Urinary bladder (tissue), 4 donors: ENCODE data around the gene HKDC1. TPM values are rescaled to one million over a fixed set of nuclear protein-coding genes. Genes with fewer than 3 reads are reported as not detected.
"Not testable (repeated sequence)": the region's sequence is repeated elsewhere in the genome, so short reads cannot be mapped to it uniquely, and the experiment has no call there.

Experiments used
- DNase-seq: peaks from one replicate; pipeline ENCODE4 v3.0.0-alpha.2; 2015; ENCODE audit errors: extremely low spot score
- H3K27ac ChIP-seq: one replicate; pipeline ENCODE4 v1.5.1; 2013; ENCODE audit warnings: low read depth, mild to moderate bottlenecking, moderate library complexity
- H3K36me3 ChIP-seq: one replicate; pipeline ENCODE4 v1.6.1; 2013; ENCODE audit warnings: mild to moderate bottlenecking, moderate library complexity; ENCODE audit not compliant: insufficient read depth
- H3K4me1 ChIP-seq: one replicate; pipeline ENCODE4 v1.6.1; 2013; ENCODE audit warnings: mild to moderate bottlenecking, moderate library complexity; ENCODE audit not compliant: insufficient read depth
- H3K4me3 ChIP-seq: one replicate; pipeline ENCODE4 v1.5.1; 2013; ENCODE audit warnings: low read depth, low read length
- whole genome bisulfite sequencing: extraction: QIAGEN DNeasy Blood & Tissue Kit; methylation state at CpG from one replicate; pipeline ENCODE4 v1.1.7; 2013; 5-methylcytosine and 5-hydroxymethylcytosine counted together
- polyA plus RNA-seq: library from polyadenylated mRNA; stranded (reverse); fragments of 200-250 nt; gene quantifications from one replicate; pipeline ENCODE4 v1.2.3, GENCODE V29; 2013
- total RNA-seq: library from RNA; depleted of rRNA; stranded (reverse); fragments of >200 nt; gene quantifications from one replicate; pipeline ENCODE4 v1.2.3, GENCODE V29; 2014
- donor health status: healthy with polysubstance abuse.
- donor health status: healthy.

Gene HKDC1
- total and polyA plus RNA-seq, 2 donors = 0.28 TPM; not detected in 1

DNA sequence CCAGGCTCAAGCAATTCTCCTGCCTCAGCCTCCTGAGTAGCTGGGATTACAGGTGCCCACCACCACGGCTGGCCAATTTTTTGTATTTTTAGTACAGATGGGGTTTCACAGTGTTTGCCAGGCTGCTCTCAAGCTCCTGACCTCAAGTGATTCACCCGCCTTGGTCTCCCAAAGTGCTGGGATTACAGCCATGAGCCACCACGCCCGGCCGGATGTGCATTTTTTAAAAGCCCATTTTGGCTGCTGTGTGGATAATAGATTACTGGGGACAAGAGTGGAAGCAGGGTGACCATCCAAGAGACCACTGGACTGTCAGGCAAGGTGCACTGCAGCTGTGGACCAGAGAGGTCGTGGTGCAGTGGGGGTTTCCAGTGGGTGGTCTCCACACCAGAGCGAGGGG lies 21.4 kb downstream of the HKDC1 start:
- Histone ChIP-seq H3K27ac (no peak overlapping the region), H3K4me1 (no peaks in the 10 kb centered on the region), H3K4me3 (no peak overlapping the region), H3K36me3 (no peaks in the 10 kb centered on the region)
- 75% methylated on average over 7 of the region's 7 CpGs for WGBS
- no peak for DNase-seq

DNA sequence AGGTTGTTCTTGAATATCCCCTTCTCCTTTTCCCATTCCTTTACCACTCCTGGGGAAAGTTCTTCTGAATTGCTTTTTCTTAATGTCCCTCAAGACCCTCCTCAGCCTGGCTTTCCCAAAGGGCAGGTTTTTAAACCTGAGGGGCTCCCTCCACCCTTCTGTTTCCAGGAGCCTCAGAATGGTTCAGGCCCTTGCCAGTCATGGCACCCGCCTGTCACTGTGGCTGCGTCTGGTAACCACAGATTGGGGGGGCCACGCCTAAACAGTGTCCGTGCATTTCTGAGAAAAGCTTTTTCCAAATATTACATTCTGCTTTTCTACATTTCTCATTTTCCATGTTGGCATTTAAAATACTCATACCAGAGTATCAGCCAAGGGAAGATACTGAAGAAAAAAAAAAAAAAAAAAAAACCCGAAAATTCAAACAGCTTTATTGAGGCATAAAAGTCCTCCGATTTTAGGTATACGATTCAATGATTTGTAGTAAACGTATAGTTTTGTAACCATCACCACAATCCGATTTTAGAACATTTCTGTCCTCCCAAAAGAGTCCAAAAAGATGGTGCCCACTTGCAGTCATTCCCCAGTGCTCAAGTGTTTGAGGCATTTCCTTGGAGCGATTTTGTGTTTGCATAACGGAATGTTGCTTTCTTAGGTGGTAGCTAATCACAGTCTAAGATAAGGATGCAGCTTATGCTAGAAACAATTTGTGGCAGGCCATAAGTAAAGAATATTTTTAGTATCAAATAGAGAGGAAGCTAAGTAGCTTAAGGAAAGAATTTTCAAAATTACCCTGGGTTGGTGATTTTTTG lies 22.1 kb downstream of the HKDC1 start:
- Histone ChIP-seq H3K27ac (no peak overlapping the region), H3K4me1 (no peaks in the 10 kb centered on the region), H3K36me3 (no peaks in the 10 kb centered on the region), H3K4me3 (no peak overlapping the region)
- WGBS = 77% methylated on average over 11 of the region's 11 CpGs
- DNase-seq = no peak

DNA sequence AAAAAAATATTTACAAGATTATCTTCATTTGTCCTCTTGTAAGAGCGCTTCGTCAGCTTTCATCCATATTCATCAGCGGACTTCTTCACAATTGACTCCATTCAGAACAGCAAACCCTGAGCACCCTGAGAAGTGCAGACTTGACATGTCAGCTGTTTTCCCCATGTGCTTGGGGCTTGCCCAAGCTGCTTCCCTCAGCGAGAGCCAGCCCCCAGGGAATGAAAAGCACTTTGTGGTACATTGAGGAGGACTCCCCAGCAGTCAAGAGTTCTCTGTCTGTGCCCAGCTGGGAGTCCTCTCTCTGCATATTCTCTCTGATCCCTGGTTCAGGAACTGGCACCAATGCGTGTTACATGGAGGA lies 22.7 kb downstream of the HKDC1 start:
- H3K4me1 ChIP-seq = no peaks in the 10 kb centered on the region
- WGBS = 71% methylated on average over 5 of the region's 5 CpGs
- H3K4me3 ChIP-seq = no peak overlapping the region
- no peak overlapping the region for H3K27ac ChIP-seq
- no peaks in the 10 kb centered on the region for H3K36me3 ChIP-seq
- DNase-seq = no peak

DNA sequence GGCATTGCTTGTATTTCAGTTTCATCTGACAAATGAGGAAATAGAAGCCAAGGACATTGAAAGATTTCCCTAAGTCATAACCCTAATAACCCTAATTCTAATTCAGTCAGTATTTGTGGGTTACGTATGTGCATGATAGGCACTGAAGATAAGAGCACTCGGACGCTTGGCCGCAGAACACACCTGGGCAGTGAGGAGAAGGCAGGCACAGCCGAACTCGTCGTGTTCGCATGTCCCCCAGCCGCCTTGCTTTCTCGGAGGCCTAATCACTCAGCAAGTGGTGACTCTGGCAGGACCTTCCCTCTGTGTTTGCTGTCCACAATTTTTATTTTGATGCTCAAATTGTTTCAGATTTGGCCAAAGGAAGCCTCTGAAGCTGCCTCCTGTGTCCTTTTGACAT lies 23.7 kb downstream of the HKDC1 start:
- DNase-seq = no peak
- WGBS = 96% methylated on average over 10 of the region's 10 CpGs
- Histone ChIP-seq H3K27ac (no peak overlapping the region), H3K36me3 (no peaks in the 10 kb centered on the region), H3K4me3 (no peak overlapping the region), H3K4me1 (no peaks in the 10 kb centered on the region)

DNA sequence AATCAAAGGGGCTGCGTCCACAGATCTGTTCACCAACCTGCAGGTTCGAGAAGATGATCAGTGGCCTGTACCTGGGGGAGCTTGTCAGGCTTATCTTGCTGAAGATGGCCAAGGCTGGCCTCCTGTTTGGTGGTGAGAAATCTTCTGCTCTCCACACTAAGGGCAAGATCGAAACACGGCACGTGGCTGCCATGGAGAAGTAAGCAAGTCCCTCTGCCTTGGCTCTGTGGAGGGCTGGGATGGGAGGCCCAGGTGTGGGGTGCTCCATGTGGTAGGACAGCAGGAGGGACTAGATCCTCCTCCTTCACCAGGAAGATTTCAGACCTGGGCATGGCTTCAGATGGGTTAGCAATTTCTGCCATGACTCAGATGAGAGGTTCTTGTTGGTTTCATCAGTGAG lies 25.9 kb downstream of the HKDC1 start:
- 94% methylated on average over 5 of the region's 5 CpGs for WGBS

DNA sequence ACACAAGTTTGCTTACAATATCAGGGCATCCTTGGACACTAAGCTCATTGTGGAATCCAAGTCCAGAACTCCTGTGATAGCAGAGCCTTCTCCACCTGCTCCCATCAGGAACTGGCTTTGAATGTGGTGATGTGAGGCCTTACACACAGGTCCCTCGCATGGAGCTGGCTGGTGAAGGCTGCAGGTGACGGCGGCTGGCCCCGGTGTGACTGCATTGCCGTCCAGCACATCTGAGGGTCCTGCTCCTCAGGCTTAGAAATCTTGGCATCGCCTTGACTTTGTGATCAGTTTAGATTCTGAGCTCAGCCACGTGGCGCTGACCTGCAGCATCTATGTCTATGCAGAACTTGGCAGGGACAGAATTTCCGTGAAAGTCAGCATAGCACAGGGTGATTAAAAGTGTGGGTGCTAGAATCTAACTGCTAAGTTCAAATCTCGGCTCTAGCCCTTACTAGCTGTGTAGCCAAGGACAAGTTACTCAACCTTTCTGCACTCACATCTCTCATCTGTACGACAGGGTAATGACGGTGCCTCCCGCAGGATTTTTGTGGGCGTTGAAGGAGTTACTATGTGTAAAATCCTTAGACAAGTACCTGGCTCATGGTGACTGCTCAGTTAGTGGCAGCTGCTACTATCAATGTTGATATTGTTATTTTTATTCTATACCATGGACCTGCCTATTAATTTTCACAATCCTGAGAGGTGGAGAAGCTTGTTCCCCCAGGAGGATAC lies 26.6 kb downstream of the HKDC1 start:
- Histone ChIP-seq H3K36me3 (no peaks in the 10 kb centered on the region), H3K27ac (no peak overlapping the region), H3K4me3 (no peak overlapping the region), H3K4me1 (no peaks in the 10 kb centered on the region)
- no peak for DNase-seq
- 84% methylated on average over 14 of the region's 14 CpGs for WGBS

More for the DNA sequence above, 25.9 kb downstream of the HKDC1 start:
- no peak overlapping the region for H3K4me3 ChIP-seq
- no peak for DNase-seq
- no peak overlapping the region for H3K27ac ChIP-seq
- no peaks in the 10 kb centered on the region for H3K4me1 ChIP-seq
- no peaks in the 10 kb centered on the region for H3K36me3 ChIP-seq

DNA sequence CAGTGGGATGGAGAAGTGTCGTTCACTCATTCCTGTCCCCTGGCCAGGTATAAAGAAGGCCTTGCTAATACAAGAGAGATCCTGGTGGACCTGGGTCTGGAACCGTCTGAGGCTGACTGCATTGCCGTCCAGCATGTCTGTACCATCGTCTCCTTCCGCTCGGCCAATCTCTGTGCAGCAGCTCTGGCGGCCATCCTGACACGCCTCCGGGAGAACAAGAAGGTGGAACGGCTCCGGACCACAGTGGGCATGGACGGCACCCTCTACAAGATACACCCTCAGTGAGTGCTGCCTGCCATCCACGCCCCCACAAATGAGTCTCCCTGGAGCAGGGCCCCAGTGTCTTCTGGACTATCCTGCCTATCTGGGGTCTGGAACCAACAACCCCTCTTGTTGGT lies 27.2 kb downstream of the HKDC1 start:
- H3K4me1 ChIP-seq = no peaks in the 10 kb centered on the region

DNA sequence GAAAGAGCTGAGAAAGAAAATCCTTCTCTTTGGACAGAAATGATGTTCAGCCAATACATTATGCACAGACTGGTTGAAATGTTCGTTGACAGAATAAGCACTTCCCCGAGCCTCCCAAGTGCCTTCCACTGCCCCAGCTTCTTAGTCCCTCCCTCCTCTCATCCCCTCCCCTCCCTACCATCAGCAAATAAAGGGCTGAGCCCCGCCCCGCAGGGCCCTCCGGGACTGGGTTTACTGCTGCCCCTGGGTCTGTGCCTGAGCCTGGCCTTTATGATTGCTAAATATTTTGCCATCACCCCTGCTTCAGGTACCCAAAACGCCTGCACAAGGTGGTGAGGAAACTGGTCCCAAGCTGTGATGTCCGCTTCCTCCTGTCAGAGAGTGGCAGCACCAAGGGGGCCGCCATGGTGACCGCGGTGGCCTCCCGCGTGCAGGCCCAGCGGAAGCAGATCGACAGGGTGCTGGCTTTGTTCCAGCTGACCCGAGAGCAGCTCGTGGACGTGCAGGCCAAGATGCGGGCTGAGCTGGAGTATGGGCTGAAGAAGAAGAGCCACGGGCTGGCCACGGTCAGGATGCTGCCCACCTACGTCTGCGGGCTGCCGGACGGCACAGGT lies 28.1 kb downstream of the HKDC1 start:
- no peaks in the 10 kb centered on the region for H3K36me3 ChIP-seq
- H3K4me1 ChIP-seq = no peaks in the 10 kb centered on the region
- H3K27ac ChIP-seq = no peak overlapping the region
- no peak overlapping the region for H3K4me3 ChIP-seq
- WGBS = 86% methylated on average over 24 of the region's 24 CpGs
- DNase-seq = no peak

More for the DNA sequence above, 27.2 kb downstream of the HKDC1 start:
- Histone ChIP-seq H3K4me3 (no peak overlapping the region), H3K36me3 (no peaks in the 10 kb centered on the region), H3K27ac (no peak overlapping the region)
- DNase-seq = no peak
- WGBS = 96% methylated on average over 13 of the region's 13 CpGs

DNA sequence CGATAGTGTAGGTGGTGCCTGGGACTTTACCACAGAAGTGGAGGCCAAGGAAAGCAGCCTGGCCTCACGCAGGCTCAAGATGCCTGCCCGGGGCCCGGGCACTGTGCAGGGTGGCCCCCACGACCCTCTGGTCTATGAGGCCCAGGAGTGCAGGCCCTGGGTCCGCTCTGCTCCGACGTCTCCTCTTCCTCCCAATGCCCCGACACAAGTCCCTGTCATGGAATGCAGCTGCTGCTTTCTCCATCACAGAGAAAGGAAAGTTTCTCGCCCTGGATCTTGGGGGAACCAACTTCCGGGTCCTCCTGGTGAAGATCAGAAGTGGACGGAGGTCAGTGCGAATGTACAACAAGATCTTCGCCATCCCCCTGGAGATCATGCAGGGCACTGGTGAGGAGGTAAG lies 29.9 kb downstream of the HKDC1 start:
- no peak for DNase-seq
- Histone ChIP-seq H3K27ac (no peak overlapping the region), H3K36me3 (no peaks in the 10 kb centered on the region), H3K4me1 (no peaks in the 10 kb centered on the region), H3K4me3 (no peak overlapping the region)
- 97% methylated on average over 14 of the region's 14 CpGs for WGBS

DNA sequence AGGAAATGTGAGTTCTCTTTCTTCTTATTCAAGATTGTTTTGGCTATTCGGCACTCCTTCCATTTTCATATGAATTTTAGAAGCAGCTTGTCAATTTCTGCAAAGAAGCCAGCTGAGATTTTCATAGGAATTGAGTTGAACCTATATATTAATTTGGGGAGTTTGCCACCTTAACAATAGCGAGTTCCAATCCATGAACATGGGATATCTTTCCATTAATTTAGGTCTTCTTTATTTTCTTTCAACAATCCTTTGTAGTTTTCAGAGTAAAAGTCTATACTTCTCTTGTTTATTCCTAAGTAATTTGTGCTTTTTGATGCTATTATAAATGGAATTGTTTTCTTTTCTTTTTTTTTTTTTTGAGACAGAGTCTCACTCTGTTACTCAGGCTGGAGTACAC lies 31.3 kb downstream of the HKDC1 start:
- 99% methylated on average over 2 of the region's 2 CpGs for WGBS
- not testable (repeated sequence) for H3K27ac ChIP-seq, H3K4me1 ChIP-seq, DNase-seq, H3K36me3 ChIP-seq, H3K4me3 ChIP-seq

DNA sequence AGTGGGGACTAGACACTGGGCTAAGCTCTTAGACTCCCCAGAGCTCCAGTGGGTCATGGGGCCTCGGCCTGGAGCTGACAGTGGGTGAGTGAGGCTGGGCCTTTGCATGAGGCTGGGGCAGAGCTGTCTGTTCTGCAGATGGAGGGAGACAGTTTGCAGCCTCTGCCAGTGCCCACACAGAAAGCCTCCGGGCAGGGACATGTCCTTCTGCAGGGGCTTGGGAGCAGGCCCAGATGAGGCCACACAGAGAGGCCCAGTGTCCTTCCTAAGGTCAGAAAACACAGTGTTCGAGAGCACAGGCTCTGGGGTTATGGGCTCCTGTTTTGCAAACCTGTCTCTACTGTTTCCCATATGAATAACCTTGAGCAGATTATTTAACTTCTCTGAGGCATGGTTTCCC lies 33.0 kb downstream of the HKDC1 start:
- Histone ChIP-seq H3K36me3 (no peaks in the 10 kb centered on the region), H3K4me3 (no peak overlapping the region), H3K27ac (no peak overlapping the region), H3K4me1 (no peaks in the 10 kb centered on the region)
- 87% methylated on average over 3 of the region's 3 CpGs for WGBS
- DNase-seq = no peak

DNA sequence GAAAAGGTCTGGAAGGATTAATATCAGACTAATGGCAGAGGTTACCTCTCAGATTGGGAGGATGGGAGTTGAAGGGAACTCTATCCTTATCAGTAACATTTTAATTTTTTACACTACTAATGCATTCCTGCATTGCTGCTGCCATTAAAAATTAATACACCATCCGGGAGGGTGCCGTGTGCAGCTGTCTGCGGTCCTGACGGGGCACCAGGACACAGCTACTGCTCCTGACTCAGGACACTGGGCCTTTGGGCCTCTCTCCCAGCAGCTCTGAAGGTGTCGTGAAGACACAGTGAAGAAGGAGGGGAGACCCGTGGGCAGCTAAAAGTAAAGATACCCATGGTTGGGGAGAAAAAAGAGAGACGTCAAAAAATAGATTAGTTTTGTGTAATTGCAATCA lies 34.7 kb downstream of the HKDC1 start:
- DNase-seq = no peak
- Histone ChIP-seq H3K4me1 (no peaks in the 10 kb centered on the region), H3K27ac (no peak overlapping the region), H3K4me3 (no peak overlapping the region), H3K36me3 (no peaks in the 10 kb centered on the region)
- 77% methylated on average over 7 of the region's 7 CpGs for WGBS

DNA sequence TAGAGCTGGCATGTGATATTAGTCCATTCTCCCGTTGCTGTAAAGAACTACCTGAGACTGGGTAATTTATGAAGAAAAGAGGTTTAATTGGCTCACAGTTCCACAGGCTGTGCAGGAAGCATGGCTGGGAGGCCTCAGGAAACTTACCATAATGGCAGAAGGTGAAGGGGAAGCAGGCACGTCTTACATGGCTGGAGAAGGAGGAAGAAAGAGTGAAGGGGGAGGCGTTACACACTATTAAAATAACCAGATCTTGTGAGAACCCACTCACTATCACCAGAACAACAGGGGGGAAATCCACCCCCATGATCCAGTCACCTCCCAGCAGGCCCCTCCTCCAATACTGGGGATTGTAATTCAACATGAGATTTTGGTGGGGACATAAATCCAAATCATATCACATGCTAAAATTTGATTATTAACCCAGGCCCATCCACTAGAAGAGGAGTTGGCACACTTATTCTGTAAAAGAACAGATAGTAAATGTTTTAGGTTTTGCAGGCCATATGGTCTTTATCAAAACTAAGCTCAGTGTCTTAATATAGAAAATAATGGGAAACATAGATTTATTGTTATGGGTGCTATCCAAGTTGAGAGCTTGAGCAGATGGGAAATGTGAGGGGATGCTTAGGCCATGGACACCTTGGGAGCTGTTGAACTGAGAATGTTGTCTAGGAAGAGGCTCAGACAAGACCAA lies 39.6 kb downstream of the HKDC1 start:
- Histone ChIP-seq H3K36me3 (no peaks in the 10 kb centered on the region), H3K4me1 (no peaks in the 10 kb centered on the region), H3K4me3 (no peak overlapping the region), H3K27ac (no peak overlapping the region)
- DNase-seq = no peak
- WGBS = 70% methylated on average over 3 of the region's 3 CpGs
